Heart left ventricle (tissue), 13 donors: ENCODE data around the gene EBF4.

ENCODE experiments used
- POLR2A ChIP-seq, 2 donors: fragments of 450-650 bp; IDR thresholded peaks; one replicate each; pipeline ENCODE4 v1.6.1; 2017; ENCODE audit warnings: antibody characterized with exemption in 2 of 2, mild to moderate bottlenecking in 2 of 2, moderate library complexity in 2 of 2
- TF ChIP-seq, protein P1 (sequence below), 12 donors: fragments of 200-600 bp; sonication (generic) in 4 of 12; IDR thresholded peaks; one replicate each; pipeline versions ENCODE4 v1.5.0 to v1.8.0; 2018 to 2022; ENCODE audit warnings: antibody characterized with exemption in 12 of 12, mild to moderate bottlenecking in 5 of 12
- donor health status: ischemic (EF 13 %, LVEDD 7.1; RV severe dilation, severe dysfunction).
- donor health status: DM: no; HTN: yes; CAD: no.
- donor health status: DM: no; HTN: no; CAD: no.
- donor health status: ischemic (EF 25% LVEDD 6.9; RV normal size, moderate dysfunction).
- donor health status: ischemic (EF 25% LVEDD 5.7; RV mildly dilated, moderate dysfunction).
- donor health status: ischemic (EF 35%, LVEDD 5.7; RV mildly dilated, moderate dysfunction).
- donor health status: nonischemic (EF 11% LVEDD 7.7; RV severe dilation, severe dysfunction).
- donor health status: DM: yes; HTN: yes; CAD: no.
- donor health status: PGD.
- donor health status: ischemic (EF 29% LVEDD 5.4; RV normal size, mild dysfunction).
- donor health status: nonischemic (EF 23%, LVEDD 6.1; RV moderate dilation, normal function).

DNA sequence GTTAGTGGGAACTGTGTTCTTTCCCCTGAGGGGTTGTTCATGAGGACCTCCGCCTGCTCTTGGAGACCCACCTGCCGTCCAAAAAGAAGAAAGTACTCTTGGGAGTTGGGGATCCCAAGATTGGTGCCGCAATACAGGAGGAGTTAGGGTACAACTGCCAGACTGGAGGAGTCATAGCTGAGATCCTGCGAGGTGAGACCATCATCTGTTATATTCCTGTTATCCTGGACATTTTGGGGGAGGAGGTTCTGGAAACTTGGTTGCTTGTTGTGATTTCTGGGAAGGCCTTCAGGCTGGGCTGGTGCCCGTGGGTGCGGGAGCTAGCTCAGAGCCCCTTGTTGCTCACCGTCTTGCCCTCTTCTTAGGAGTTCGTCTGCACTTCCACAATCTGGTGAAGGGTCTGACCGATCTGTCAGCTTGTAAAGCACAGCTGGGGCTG lies 38.2 kb upstream of the EBF4 start:
- TF ChIP-seq POLR2A (IDR thresholded peaks at IDR 0.05) = no peak
- TF ChIP-seq, protein P1, sequence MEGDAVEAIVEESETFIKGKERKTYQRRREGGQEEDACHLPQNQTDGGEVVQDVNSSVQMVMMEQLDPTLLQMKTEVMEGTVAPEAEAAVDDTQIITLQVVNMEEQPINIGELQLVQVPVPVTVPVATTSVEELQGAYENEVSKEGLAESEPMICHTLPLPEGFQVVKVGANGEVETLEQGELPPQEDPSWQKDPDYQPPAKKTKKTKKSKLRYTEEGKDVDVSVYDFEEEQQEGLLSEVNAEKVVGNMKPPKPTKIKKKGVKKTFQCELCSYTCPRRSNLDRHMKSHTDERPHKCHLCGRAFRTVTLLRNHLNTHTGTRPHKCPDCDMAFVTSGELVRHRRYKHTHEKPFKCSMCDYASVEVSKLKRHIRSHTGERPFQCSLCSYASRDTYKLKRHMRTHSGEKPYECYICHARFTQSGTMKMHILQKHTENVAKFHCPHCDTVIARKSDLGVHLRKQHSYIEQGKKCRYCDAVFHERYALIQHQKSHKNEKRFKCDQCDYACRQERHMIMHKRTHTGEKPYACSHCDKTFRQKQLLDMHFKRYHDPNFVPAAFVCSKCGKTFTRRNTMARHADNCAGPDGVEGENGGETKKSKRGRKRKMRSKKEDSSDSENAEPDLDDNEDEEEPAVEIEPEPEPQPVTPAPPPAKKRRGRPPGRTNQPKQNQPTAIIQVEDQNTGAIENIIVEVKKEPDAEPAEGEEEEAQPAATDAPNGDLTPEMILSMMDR (IDR thresholded peaks at IDR 0.05) = no peak
